ENCODE results near the gene S1PR1. TPM values are rescaled to one million over a fixed set of nuclear protein-coding genes. Genes with fewer than 3 reads are reported as not detected.

The S1PR1 gene
- total RNA-seq, 1 experiment from 2014 or later: 0.86 TPM

DNA sequence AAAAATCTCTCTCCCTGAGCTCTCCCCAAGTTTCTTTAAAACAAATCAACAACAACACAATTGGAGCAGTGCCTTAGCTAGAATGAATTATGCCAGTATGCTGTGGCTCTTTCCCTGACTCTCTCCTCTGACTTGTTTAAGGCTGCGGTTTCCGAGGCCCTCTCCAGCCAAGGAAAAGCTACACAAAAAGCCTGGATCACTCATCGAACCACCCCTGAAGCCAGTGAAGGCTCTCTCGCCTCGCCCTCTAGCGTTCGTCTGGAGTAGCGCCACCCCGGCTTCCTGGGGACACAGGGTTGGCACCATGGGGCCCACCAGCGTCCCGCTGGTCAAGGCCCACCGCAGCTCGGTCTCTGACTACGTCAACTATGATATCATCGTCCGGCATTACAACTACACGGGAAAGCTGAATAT is 1.9 kb downstream of the S1PR1 start:
- TF ChIP-seq, protein P1, sequence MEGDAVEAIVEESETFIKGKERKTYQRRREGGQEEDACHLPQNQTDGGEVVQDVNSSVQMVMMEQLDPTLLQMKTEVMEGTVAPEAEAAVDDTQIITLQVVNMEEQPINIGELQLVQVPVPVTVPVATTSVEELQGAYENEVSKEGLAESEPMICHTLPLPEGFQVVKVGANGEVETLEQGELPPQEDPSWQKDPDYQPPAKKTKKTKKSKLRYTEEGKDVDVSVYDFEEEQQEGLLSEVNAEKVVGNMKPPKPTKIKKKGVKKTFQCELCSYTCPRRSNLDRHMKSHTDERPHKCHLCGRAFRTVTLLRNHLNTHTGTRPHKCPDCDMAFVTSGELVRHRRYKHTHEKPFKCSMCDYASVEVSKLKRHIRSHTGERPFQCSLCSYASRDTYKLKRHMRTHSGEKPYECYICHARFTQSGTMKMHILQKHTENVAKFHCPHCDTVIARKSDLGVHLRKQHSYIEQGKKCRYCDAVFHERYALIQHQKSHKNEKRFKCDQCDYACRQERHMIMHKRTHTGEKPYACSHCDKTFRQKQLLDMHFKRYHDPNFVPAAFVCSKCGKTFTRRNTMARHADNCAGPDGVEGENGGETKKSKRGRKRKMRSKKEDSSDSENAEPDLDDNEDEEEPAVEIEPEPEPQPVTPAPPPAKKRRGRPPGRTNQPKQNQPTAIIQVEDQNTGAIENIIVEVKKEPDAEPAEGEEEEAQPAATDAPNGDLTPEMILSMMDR (IDR thresholded peaks at IDR 0.05; ENCODE audit: unreplicated experiment): peak; percentile 89
- Mint-ChIP-seq H3K4me3 (ENCODE audit: unreplicated experiment) (peak overlapping the region; percentile 52), H3K36me3 (ENCODE audit: insufficient read depth, unreplicated experiment) (no peaks in the 10 kb centered on the region), H3K9me3 (ENCODE audit: unreplicated experiment) (no peaks in the 10 kb centered on the region), H3K27me3 (ENCODE audit: insufficient read depth, unreplicated experiment) (no peaks in the 10 kb centered on the region), H3K27ac (ENCODE audit: low read depth, unreplicated experiment) (no peak overlapping the region), H3K4me1 (ENCODE audit: insufficient read depth, unreplicated experiment) (peaks cover 32% of the 10 kb centered on the region)
- intact Hi-C loops (cut with micrococcal nuclease): loop anchor here (1.0 to 5.0 kb wide), 5 partner anchors 50 to 317 kb away; no protein-coding TSS in a partner anchor
- CTCF ChIA-PET: interaction anchor here (0.6 to 3.9 kb wide), 59 partner anchors 9 to 1692 kb away, joined by 3 to 62 read pairs (median 4); partner anchors contain the start of gene DPH5
- DNase-seq (ENCODE audit: unreplicated experiment): peak; percentile 93
- POLR2A ChIA-PET: interaction anchor here (0.8 to 4.8 kb wide), 8 partner anchors 35 to 342 kb away, joined by 3 to 34 read pairs (median 4); partner anchors contain the start of gene DPH5
- no TSS peak for BruUV-seq (replicated peaks)

DNA sequence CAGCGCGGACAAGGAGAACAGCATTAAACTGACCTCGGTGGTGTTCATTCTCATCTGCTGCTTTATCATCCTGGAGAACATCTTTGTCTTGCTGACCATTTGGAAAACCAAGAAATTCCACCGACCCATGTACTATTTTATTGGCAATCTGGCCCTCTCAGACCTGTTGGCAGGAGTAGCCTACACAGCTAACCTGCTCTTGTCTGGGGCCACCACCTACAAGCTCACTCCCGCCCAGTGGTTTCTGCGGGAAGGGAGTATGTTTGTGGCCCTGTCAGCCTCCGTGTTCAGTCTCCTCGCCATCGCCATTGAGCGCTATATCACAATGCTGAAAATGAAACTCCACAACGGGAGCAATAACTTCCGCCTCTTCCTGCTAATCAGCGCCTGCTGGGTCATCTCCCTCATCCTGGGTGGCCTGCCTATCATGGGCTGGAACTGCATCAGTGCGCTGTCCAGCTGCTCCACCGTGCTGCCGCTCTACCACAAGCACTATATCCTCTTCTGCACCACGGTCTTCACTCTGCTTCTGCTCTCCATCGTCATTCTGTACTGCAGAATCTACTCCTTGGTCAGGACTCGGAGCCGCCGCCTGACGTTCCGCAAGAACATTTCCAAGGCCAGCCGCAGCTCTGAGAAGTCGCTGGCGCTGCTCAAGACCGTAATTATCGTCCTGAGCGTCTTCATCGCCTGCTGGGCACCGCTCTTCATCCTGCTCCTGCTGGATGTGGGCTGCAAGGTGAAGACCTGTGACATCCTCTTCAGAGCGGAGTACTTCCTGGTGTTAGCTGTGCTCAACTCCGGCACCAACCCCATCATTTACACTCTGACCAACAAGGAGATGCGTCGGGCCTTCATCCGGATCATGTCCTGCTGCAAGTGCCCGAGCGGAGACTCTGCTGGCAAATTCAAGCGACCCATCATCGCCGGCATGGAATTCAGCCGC is 2.5 kb downstream of the S1PR1 start:
- H3K27ac Mint-ChIP-seq (ENCODE audit: low read depth, unreplicated experiment): no peak overlapping the region
- H3K4me3 Mint-ChIP-seq (ENCODE audit: unreplicated experiment): no peak overlapping the region
- TF ChIP-seq, protein P1 (IDR thresholded peaks at IDR 0.05; ENCODE audit: unreplicated experiment): no peak
- intact Hi-C loops (cut with micrococcal nuclease): loop anchor here (5.0 kb wide), 3 partner anchors 92 to 252 kb away; no protein-coding TSS in a partner anchor
- ChIA-PET CTCF (interaction anchor here (0.5 to 3.9 kb wide), 55 partner anchors 9 to 1693 kb away, joined by 3 to 62 read pairs (median 4); partner anchors contain the start of gene DPH5), POLR2A (interaction anchor here (0.6 to 4.8 kb wide), 9 partner anchors 35 to 343 kb away, joined by 3 to 34 read pairs (median 4); partner anchors contain the start of gene DPH5)
- peaks cover 32% of the 10 kb centered on the region for H3K4me1 Mint-ChIP-seq (ENCODE audit: insufficient read depth, unreplicated experiment)
- no peaks in the 10 kb centered on the region for H3K27me3 Mint-ChIP-seq (ENCODE audit: insufficient read depth, unreplicated experiment)
- H3K36me3 Mint-ChIP-seq (ENCODE audit: insufficient read depth, unreplicated experiment): no peaks in the 10 kb centered on the region
- no peaks in the 10 kb centered on the region for H3K9me3 Mint-ChIP-seq (ENCODE audit: unreplicated experiment)
- no peak for DNase-seq (ENCODE audit: unreplicated experiment)
- no TSS peak for BruUV-seq (replicated peaks)

DNA sequence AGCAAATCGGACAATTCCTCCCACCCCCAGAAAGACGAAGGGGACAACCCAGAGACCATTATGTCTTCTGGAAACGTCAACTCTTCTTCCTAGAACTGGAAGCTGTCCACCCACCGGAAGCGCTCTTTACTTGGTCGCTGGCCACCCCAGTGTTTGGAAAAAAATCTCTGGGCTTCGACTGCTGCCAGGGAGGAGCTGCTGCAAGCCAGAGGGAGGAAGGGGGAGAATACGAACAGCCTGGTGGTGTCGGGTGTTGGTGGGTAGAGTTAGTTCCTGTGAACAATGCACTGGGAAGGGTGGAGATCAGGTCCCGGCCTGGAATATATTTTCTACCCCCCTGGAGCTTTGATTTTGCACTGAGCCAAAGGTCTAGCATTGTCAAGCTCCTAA is 3.2 kb downstream of the S1PR1 start:
- Mint-ChIP-seq H3K27me3 (ENCODE audit: insufficient read depth, unreplicated experiment) (no peaks in the 10 kb centered on the region), H3K4me1 (ENCODE audit: insufficient read depth, unreplicated experiment) (peaks cover 31% of the 10 kb centered on the region), H3K4me3 (ENCODE audit: unreplicated experiment) (no peak overlapping the region), H3K9me3 (ENCODE audit: unreplicated experiment) (no peaks in the 10 kb centered on the region), H3K27ac (ENCODE audit: low read depth, unreplicated experiment) (no peak overlapping the region), H3K36me3 (ENCODE audit: insufficient read depth, unreplicated experiment) (no peaks in the 10 kb centered on the region)
- DNase-seq (ENCODE audit: unreplicated experiment): no peak
- intact Hi-C loops (cut with micrococcal nuclease): no loop called here
- TF ChIP-seq, protein P1 (IDR thresholded peaks at IDR 0.05; ENCODE audit: unreplicated experiment): no peak
- POLR2A ChIA-PET: interaction anchor here (0.6 kb wide), 1 partner anchor 236 kb away, joined by 3 read pairs; no protein-coding TSS in a partner anchor
- CTCF ChIA-PET: interaction anchor here (0.6 to 3.9 kb wide), 14 partner anchors 8 to 321 kb away, joined by 3 to 62 read pairs (median 8); no protein-coding TSS in a partner anchor
- BruUV-seq (replicated peaks): no TSS peak

Measured in MCF 10A (cell line).